Measurements from ENCODE around the gene TRIM63. TPM values are rescaled to one million over a fixed set of nuclear protein-coding genes. Genes with fewer than 3 reads are reported as not detected.

Gene TRIM63
- total and polyA plus RNA-seq, 9 of the 15 experiments (the other 6 are each of a cell fraction or from before 2014, with no cell fraction given): 0.08 to 0.57 (median 0.36) TPM

GRCh38 chr1:26009796-26010447 is 57.5 kb downstream of the TRIM63 start (continued):
- TF ChIP-seq REST (IDR thresholded peaks at IDR 0.05; ENCODE audit: borderline replicate concordance): peak; percentile 52; the same call in 1 of the 2 replicates
- TF ChIP-seq REST (CRISPR knock-in tag; IDR thresholded peaks at IDR 0.05; ENCODE audit: low read depth): no peak
- no peak for TF ChIP-seq POLR2A (conservative IDR thresholded peaks at IDR 0.05)
- no peak for TF ChIP-seq MBD1 (CRISPR knock-in tag; IDR thresholded peaks at IDR 0.05)
- TF ChIP-seq RFX7 (CRISPR knock-in tag; IDR thresholded peaks at IDR 0.05): no peak
- peak; percentile 44; the same call in 1 of the 2 replicates for TF ChIP-seq SMC3 (conservative IDR thresholded peaks at IDR 0.05; ENCODE audit: insufficient read depth, low read depth, low read length)
- TF ChIP-seq GABPA (tag; conservative IDR thresholded peaks at IDR 0.05; ENCODE audit: low read depth): no peak
- no peak for TF ChIP-seq NR2F6 (CRISPR knock-in tag; IDR thresholded peaks at IDR 0.05)
- TF ChIP-seq HDAC1 (IDR thresholded peaks at IDR 0.05): 0 out of 4 replicates have a peak, but pooled peaks of 1 of the 2 experiments have one; percentile 25
- TF ChIP-seq GABPB1 (CRISPR knock-in tag; IDR thresholded peaks at IDR 0.05): 0 out of 2 replicates have a peak, but pooled peaks have one; percentile 25
- TF ChIP-seq L3MBTL2 (IDR thresholded peaks at IDR 0.05): peak; percentile 29; the same call in 1 of the 2 replicates
- TF ChIP-seq ATF6 (CRISPR knock-in tag; IDR thresholded peaks at IDR 0.05): no peak
- peak; percentile 46; the same call in 1 of the 2 replicates for TF ChIP-seq EHMT2 (IDR thresholded peaks at IDR 0.05)
- no peak for TF ChIP-seq HMG20A (CRISPR knock-in tag; conservative IDR thresholded peaks at IDR 0.05)
- no peak for TF ChIP-seq MAFK (IDR thresholded peaks at IDR 0.05; ENCODE audit: low read length)
- TF ChIP-seq MEF2A (IDR thresholded peaks at IDR 0.05; ENCODE audit: control insufficient read depth, low read depth, low read length): no peak
- no peak for TF ChIP-seq ZFP1 (CRISPR knock-in tag; IDR thresholded peaks at IDR 0.05)
